Measurements from ENCODE around the gene GNG4.

DNA sequence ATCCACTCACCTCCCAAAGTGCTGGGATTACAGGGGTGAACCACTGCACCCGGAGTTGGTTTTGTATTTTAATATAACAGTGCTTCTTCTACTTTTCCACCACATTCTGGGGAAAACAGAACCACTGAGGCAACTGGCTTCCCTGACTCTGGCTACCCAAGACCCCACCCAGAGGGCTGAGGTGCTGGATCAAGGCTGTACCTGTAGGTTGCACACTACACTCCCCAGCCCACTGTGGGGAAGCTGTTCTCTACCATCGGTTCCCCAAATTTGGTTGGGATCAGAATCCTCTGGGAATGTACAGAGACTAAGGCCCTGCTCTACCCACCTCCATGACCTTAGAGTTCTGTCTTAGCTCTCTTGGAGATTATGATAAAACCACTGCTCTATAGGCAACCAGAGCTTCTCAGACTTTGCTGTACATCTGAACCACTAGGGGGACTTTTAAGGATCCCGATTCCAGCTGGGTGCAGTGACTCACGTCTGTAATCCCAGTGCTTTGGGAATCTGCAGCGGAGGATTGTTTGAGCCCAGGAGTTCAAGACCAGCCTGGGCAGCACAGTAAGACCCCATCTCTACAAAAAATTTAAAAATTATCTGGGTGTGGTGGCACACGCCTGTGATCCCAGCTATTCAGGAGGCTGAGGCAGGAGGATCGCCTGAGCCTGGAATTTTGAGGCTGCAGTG, 51.6 kb downstream of the GNG4 start:
- TF ChIP-seq POLR2A (IDR thresholded peaks at IDR 0.05) = no peak
- TF ChIP-seq, protein P1, sequence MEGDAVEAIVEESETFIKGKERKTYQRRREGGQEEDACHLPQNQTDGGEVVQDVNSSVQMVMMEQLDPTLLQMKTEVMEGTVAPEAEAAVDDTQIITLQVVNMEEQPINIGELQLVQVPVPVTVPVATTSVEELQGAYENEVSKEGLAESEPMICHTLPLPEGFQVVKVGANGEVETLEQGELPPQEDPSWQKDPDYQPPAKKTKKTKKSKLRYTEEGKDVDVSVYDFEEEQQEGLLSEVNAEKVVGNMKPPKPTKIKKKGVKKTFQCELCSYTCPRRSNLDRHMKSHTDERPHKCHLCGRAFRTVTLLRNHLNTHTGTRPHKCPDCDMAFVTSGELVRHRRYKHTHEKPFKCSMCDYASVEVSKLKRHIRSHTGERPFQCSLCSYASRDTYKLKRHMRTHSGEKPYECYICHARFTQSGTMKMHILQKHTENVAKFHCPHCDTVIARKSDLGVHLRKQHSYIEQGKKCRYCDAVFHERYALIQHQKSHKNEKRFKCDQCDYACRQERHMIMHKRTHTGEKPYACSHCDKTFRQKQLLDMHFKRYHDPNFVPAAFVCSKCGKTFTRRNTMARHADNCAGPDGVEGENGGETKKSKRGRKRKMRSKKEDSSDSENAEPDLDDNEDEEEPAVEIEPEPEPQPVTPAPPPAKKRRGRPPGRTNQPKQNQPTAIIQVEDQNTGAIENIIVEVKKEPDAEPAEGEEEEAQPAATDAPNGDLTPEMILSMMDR (IDR thresholded peaks at IDR 0.05) = peak in 2 of 6 experiments; percentile 15 to 39

Measured in esophagus squamous epithelium (tissue), 4 donors.